Activated CD4-positive, alpha-beta T cell treated with anti-CD3 and anti-CD28 coated beads, Interleukin-2, Interleukin-6, amounts not matched to agents 100 ng/mL and 50 ng/mL, durations not matched to agents 16 hours and 8 hours (primary cell): ENCODE data around the gene TBCD.

Source experiments
- DNase-seq: peaks from one replicate; pipeline ENCODE4 v3.0.0-alpha.2; 2020

TBCD gene

GRCh38 chr17:82835766-82836512, 84.1 kb downstream of the TBCD start:
- no peak for DNase-seq

GRCh38 chr17:82836823-82837357, 85.0 kb downstream of the TBCD start:
- no peak for DNase-seq

- DNase-seq = no peak
These were observed 85.9 kb downstream of the TBCD start for GRCh38 chr17:82837586-82838320.

DNA sequence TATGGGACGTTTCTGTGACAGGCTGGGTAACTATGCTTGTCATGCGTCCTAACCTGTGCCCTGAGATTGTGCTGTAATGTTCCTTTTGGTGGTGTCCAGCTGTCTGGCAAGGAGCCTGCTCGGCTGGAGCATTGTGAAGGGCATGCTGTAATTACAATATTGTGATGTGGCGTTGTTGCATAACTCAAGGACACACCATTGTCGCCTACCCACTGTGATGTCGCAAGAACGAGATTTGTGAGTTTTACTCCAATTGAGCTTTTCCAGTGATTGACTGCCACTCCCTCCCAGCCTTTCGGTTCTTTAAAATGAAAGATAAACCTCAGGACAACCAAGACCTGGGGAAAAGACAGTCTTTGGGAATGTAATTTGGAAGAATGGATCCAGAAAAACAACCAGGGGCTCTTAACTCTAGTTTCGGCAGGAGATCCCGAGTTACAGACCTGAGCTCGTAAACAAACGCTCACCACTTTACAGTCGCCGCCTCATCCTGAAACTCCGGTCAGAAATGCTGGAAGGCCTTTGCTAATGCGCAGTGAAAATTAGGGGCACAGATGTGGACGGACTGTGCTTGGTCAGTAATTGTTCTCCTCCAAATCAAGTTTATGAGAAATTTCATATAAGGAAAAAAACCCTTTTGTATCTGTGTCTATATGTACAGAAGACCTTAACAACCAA, 86.7 kb downstream of the TBCD start:
- DNase-seq = no peak

DNA sequence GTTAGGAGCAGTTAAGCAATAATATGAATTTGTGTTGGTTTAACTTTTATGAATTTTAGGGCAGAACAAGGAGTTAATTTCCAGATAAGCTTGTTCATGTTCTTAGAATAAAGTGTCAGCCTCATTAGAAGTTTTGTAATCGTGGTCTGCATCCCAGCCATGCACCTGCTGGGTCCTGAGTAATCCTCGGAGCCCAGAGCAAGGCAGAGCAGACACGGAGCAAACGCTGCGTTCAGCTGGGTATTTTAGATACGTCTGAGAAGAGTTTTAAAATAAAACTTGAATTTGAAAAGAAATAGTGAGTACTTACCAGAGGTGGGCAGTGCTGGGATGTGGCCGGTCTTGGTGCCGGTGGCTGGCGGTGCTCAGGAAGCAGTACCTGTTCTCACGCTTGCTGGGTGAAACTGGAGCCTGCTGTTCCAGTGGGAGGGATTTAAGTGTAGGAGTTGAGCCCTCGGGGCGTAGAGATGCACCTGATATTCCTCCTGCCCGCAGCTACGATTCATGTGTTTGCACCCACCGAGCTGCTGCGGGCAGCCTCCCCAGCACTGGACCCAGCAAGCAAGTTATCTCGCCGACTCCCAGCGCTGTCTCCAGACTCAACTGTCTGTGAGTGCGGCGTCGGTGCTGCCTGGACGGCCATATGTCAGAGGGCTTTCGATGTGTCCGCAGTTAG, 87.9 kb downstream of the TBCD start, which contains the start of gene ZNF750:
Gene ZNF750 (minus strand): TSS at position 406 of the 676 bp plus-strand sequence. CDS start 7,568 bp downstream, outside the sequence.
- no peak for DNase-seq

DNA sequence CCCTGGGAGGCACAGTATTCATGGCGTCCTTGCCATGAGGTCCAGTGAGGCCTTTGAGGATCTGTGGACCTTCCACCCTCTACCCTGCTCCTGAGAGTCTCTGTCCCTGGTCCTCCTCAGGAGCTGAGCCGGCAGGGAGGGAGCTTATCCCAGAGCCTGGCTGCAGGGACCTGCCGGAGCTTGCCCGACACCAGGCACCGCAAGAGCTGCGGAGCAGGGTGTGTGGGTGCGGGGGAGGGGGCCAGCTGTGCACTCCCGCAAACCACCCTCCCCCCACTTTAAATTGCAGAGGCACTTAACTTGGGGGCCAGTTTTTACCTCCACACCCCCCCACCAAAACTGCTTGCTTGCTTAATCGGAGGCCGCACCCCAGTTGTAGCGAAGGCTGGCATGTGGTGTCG, 88.6 kb downstream of the TBCD start:
- no peak for DNase-seq

GRCh38 chr17:82841921-82842596, 90.2 kb downstream of the TBCD start:
- DNase-seq = no peak

DNA sequence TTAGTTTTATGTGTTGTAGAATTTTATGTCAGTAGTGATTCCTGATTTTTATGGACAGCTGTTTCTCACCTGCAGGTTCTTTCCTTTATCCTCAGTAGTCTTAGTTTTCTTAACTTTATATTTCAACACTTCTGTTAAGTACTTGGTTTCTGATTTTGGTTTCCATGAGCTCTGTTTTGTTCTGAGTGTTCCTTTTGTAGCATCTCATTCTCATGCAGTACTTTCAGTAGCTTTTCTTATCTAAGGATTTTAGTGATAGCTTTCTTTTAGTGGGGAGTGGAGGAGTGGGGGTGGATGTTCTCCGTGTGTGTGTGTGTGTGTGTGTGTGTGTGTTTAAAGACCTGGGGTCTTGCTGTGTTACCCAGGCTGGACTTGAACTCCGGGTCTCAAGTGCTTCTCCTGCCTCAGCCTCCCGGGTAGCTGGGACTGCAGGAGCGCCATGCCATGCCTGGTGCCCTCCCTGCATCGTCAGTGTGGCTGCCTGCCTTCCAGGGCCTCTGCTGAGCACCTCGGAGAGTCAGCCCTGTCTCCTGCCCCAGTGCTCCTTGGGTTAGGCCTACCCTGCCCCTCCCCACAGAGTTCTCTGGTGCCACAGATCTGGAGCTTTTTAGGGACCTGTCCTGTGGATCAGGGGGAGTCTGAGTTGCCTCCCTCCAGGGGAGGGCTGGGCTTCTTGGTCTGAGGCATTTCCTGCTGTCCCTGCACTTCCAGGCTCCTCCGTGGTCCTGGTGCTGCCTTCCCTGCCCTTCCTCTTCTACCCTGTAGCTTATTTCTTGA, 92.2 kb downstream of the TBCD start:
- DNase-seq = no peak

GRCh38 chr17:82844796-82845162, 92.9 kb downstream of the TBCD start:
- no peak for DNase-seq

- no peak for DNase-seq
These were observed 93.4 kb downstream of the TBCD start for GRCh38 chr17:82845163-82845807.

- DNase-seq = no peak
These were observed 94.3 kb downstream of the TBCD start for GRCh38 chr17:82846061-82846691.

- peak; percentile 41 for DNase-seq
These were observed 96.2 kb downstream of the TBCD start for GRCh38 chr17:82848022-82848592.

DNA sequence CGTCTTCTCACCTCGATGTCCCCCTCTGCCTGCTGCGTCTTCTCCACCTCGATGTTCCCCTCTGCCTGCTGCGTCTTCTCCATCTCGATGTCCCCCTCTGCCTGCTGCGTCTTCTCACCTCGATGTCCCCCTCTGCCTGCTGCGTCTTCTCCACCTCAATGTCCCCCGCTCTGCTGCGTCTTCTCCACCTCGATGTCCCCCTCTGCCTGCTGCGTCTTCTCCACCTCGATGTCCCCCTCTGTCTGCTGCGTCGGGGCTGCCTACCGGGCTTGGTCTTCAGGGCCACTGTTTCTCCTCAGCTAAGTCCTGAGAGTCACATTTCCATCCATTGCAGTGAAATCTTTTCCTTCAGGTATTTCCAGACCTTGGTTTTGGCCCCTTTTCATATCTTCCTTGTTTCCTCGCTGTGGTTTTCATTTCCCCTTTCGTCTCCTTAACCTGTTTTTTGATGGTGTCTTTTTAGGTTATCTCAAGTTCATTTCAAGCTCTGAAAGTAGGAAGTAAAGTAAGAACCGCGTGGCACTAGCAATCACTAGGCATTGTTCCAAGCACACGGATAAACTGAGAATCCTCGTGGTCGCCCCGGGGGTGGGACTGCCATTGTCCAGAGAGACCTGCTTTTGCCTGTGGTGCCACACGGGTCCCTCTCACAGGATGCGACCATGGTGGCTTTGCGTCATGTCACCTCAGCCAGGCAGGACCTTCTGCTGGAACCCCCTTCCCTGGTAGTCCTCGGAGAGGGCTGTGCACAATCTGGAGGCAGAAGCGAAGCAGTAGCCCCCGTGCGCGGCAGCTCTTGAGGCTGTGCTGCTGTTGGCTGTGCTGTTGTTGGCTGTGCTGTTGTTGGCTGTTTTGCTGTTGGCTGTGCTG, 97.4 kb downstream of the TBCD start:
- DNase-seq = no peak

DNA sequence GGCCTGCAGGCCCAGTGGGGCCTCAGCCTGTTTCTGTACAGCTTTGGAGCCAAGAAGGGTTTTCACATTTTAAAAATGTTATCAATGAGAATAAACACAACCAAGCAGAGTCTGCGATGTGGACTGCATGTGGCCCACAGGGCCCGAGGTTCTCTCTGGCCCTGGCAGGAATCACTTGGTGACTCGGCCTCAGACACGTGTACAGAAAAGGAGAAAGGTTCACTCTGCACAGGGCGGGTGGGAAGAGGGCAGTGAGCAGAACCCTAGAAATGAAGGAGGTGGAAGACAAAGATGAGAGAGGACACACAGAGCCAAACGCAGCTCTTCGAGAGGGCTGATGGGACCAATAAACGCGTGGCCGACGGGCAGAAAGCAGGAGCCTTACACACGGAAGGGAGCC, 99.5 kb downstream of the TBCD start:
- DNase-seq = no peak

GRCh38 chr17:82854226-82854625, 102.4 kb downstream of the TBCD start:
- DNase-seq = no peak

DNA sequence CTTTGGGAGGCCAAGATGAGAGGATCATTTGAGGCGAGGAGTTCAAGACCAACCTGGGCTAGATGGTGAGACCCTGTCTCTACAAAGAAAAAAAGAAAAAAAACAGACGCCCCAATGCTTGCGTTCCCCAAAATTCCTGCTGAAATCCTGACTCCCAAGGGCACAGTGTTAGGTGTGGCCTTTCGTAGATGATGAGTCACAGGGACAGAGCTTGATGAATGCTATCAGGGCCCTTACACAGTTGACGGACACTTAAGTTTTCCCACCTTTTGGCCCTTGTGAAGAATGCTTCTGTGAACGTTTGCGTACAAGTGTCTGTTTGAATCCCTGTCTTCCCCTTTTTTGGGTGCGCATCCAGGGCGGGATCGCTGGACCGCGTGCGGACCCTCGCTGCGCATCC, 104.5 kb downstream of the TBCD start:
- DNase-seq = no peak

DNA sequence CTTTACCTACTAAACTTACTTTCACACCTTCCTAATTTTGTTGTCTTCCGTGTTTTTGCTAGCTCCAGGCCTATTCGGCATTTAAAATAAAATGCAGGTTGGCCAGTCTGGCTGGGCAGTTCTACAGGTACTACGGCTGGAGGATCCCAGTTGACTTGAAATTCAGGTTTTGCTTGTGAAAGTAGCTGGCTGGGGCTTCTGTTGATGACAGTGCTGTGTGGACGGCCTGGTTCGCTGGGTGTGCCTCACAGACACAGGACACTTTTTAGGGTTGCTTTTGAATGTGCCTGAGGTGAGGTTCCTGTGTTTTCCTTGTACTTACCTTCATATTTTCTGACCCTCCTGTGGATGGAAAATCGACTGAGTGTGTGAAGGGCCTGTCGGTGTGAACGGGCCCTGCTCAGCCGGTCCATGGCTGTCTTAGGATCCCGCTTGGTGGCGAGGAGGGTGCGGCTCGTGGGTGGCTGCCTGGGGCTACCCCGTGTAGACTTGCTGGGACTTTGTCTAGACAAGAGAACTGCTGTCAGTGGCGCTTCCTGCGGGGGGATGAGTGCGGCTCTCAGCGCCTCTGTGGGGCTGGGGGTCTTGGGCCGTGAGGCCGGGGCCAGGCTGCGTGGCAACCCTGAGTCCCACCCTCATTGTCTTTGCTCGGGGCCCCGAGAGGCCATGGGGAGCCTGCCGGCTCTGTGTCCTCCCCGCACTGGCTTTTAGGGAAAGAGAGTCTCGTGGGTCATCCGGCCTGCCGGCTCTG, 106.7 kb downstream of the TBCD start:
- no peak for DNase-seq
